H9 (cell line): ENCODE data around the gene KLK2. TPM values are rescaled to one million over a fixed set of nuclear protein-coding genes. Genes with fewer than 3 reads are reported as not detected.

Source experiments
- DNase-seq: peaks from one replicate; pipeline ENCODE4 v3.0.0-alpha.2; 2017
- H2AFZ ChIP-seq: one replicate; pipeline ENCODE4 v1.6.1; 2013; ENCODE audit warnings: mild to moderate bottlenecking, low read length, control low read depth, moderate library complexity
- H2AK5ac ChIP-seq: 2 replicates; pipeline ENCODE4 v1.6.1; 2013; ENCODE audit warnings: low read length, control low read depth, mixed read lengths; ENCODE audit not compliant: insufficient read length
- H2BK120ac ChIP-seq: one replicate; pipeline ENCODE4 v1.6.1; 2013; ENCODE audit warnings: low read depth, mild to moderate bottlenecking, low read length, control low read depth, inconsistent platforms; ENCODE audit not compliant: poor library complexity, severe bottlenecking
- H2BK12ac ChIP-seq: 2 replicates; pipeline ENCODE4 v1.6.1; 2013; ENCODE audit warnings: low read length, control low read depth, mixed read lengths, low read depth; ENCODE audit not compliant: insufficient read length
- H2BK15ac ChIP-seq: 2 replicates; pipeline ENCODE4 v1.6.1; 2013; ENCODE audit warnings: low read depth, low read length, control low read depth
- H2BK20ac ChIP-seq: one replicate; pipeline ENCODE4 v1.6.1; 2013; ENCODE audit warnings: low read depth, mild to moderate bottlenecking, low read length, control low read depth, inconsistent platforms; ENCODE audit not compliant: poor library complexity, severe bottlenecking
- H2BK5ac ChIP-seq: 2 replicates; pipeline ENCODE4 v1.6.1; 2013; ENCODE audit warnings: low read length, control low read depth, mixed read lengths; ENCODE audit not compliant: insufficient read length
- H3K14ac ChIP-seq: 2 replicates; pipeline ENCODE4 v1.6.1; 2013; ENCODE audit warnings: low read length, control low read depth; ENCODE audit not compliant: insufficient read depth
- H3K18ac ChIP-seq: 2 replicates; pipeline ENCODE4 v1.6.1; 2013; ENCODE audit warnings: low read depth, mild to moderate bottlenecking, mixed read lengths, low read length, control low read depth; ENCODE audit not compliant: insufficient read length
- H3K23ac ChIP-seq: 2 replicates; pipeline ENCODE4 v1.6.1; 2013; ENCODE audit warnings: low read length, control low read depth, mixed read lengths, low read depth; ENCODE audit not compliant: insufficient read length
- H3K23me2 ChIP-seq: 2 replicates; pipeline ENCODE4 v1.6.1; 2013; ENCODE audit warnings: low read depth, mild to moderate bottlenecking, mixed read lengths, low read length, control low read depth; ENCODE audit not compliant: insufficient read length, poor library complexity, severe bottlenecking
- H3K27ac ChIP-seq: 2 replicates; pipeline ENCODE4 v1.5.1; 2013; ENCODE audit warnings: low read length, control low read depth, mixed read lengths, low read depth; ENCODE audit not compliant: insufficient read length
- H3K27me3 ChIP-seq: 2 replicates; pipeline ENCODE4 v1.6.1; 2013; ENCODE audit warnings: low read length, control low read depth, inconsistent platforms; ENCODE audit not compliant: insufficient read depth
- H3K4ac ChIP-seq: 2 replicates; pipeline ENCODE4 v1.6.1; 2013; ENCODE audit warnings: low read depth, mild to moderate bottlenecking, control low read depth, inconsistent platforms, low read length, moderate library complexity
- H3K4me1 ChIP-seq: 2 replicates; pipeline ENCODE4 v1.6.1; 2013; ENCODE audit warnings: low read length, control low read depth, inconsistent platforms; ENCODE audit not compliant: insufficient read depth
- H3K4me2 ChIP-seq: 2 replicates; pipeline ENCODE4 v1.6.1; 2013; ENCODE audit warnings: low read length, control low read depth, mixed read lengths; ENCODE audit not compliant: insufficient read length, insufficient read depth
- H3K56ac ChIP-seq: 2 replicates; pipeline ENCODE4 v1.6.1; 2013; ENCODE audit warnings: low read depth, mild to moderate bottlenecking, mixed read lengths, low read length, control low read depth; ENCODE audit not compliant: insufficient read length
- H3K79me1 ChIP-seq: 2 replicates; pipeline ENCODE4 v1.6.1; 2013; ENCODE audit warnings: low read depth, mild to moderate bottlenecking, moderate library complexity, low read length, control low read depth, inconsistent platforms; ENCODE audit not compliant: insufficient read depth, poor library complexity, severe bottlenecking
- H3K79me2 ChIP-seq: 2 replicates; pipeline ENCODE4 v1.6.1; 2013; ENCODE audit warnings: low read length, control low read depth, inconsistent platforms; ENCODE audit not compliant: insufficient read depth
- H3K9ac ChIP-seq: 2 replicates; pipeline ENCODE4 v1.6.1; 2013; ENCODE audit warnings: low read length, control low read depth, mixed read lengths; ENCODE audit not compliant: insufficient read length; ENCODE audit errors: extremely low read depth
- H3K9me3 ChIP-seq: one replicate; pipeline ENCODE4 v1.6.1; 2013; ENCODE audit warnings: low read depth, low read length, inconsistent platforms; ENCODE audit not compliant: control insufficient read depth
- H3T11ph ChIP-seq: one replicate; pipeline ENCODE4 v1.6.1; 2013; ENCODE audit warnings: mild to moderate bottlenecking, low read length, control low read depth, inconsistent platforms
- H4K20me1 ChIP-seq: one replicate; pipeline ENCODE4 v1.6.1; 2013; ENCODE audit not compliant: control insufficient read depth, insufficient read length, insufficient read depth
- H4K5ac ChIP-seq: 2 replicates; pipeline ENCODE4 v1.6.1; 2013; ENCODE audit warnings: low read depth, mild to moderate bottlenecking, mixed read lengths, low read length, control low read depth; ENCODE audit not compliant: insufficient read length
- H4K8ac ChIP-seq: replicated peaks from 2 replicates; pipeline ENCODE4 v1.6.1; 2013; ENCODE audit warnings: low read length, control low read depth, mixed read lengths, low read depth; ENCODE audit not compliant: insufficient read length
- H4K91ac ChIP-seq: 2 replicates; pipeline ENCODE4 v1.6.1; 2013; ENCODE audit warnings: low read depth, mild to moderate bottlenecking, moderate library complexity, mixed read lengths, low read length, control low read depth; ENCODE audit not compliant: insufficient read length
- H3K27ac Mint-ChIP-seq, 3 experiments: 2 replicates in 2 of 3; 3 replicates in 1 of 3; pipeline ENCODE4 v1.8.0; 2020 to 2021; ENCODE audit warnings: mixed read lengths in 3 of 3, mild to moderate bottlenecking in 1 of 3, moderate library complexity in 1 of 3
- H3K27me3 Mint-ChIP-seq: 2 replicates; pipeline ENCODE4 v1.8.0; 2021; ENCODE audit warnings: low read depth, mild to moderate bottlenecking, moderate library complexity, mixed read lengths
- H3K36me3 Mint-ChIP-seq, 3 experiments: 2 replicates in 2 of 3; 3 replicates in 1 of 3; pipeline ENCODE4 v1.8.0; 2020 to 2021; ENCODE audit warnings: low read depth in 3 of 3, mixed read lengths in 3 of 3; ENCODE audit not compliant: insufficient read depth in 1 of 3
- H3K4me1 Mint-ChIP-seq, 2 experiments: 2 replicates each; pipeline ENCODE4 v1.8.0; 2020; ENCODE audit warnings: mixed read lengths in 2 of 2
- H3K4me3 Mint-ChIP-seq, 2 experiments: 2 replicates in 1 of 2; 3 replicates in 1 of 2; pipeline ENCODE4 v1.8.0; 2020 to 2021; ENCODE audit warnings: mild to moderate bottlenecking in 2 of 2, mixed read lengths in 2 of 2, moderate library complexity in 1 of 2
- H3K9me3 Mint-ChIP-seq, 2 experiments: 2 replicates in 1 of 2; 3 replicates in 1 of 2; pipeline ENCODE4 v1.8.0; 2020; ENCODE audit warnings: mild to moderate bottlenecking in 2 of 2, mixed read lengths in 2 of 2, moderate library complexity in 1 of 2
- CTCF ChIP-seq: fragments of 200-600 bp; sonication (generic); conservative IDR thresholded peaks from 3 replicates; pipeline ENCODE4 v1.8.0; 2021; ENCODE audit warnings: antibody characterized with exemption, mild to moderate bottlenecking
- WGBS: extraction: QIAGEN DNeasy Blood & Tissue Kit; methylation state at CpG from one replicate; pipeline ENCODE4 v1.1.7; 2013; ENCODE audit warnings: missing lambda C conversion rate, low lambda C conversion rate, mixed read lengths; ENCODE audit not compliant: insufficient read length; ENCODE audit errors: extremely low coverage; 5-methylcytosine and 5-hydroxymethylcytosine counted together
- total RNA-seq: library from RNA; stranded (reverse); gene quantifications from 2 replicates; pipeline ENCODE4 v1.2.1, GENCODE V29; 2021

Gene KLK2
- total RNA-seq, 1 experiment from 2014 or later, result not detected

- no peaks in the 10 kb centered on the region for H3K79me2 ChIP-seq
- H3K9ac ChIP-seq, result no peak overlapping the region
- no peaks in the 10 kb centered on the region for H3K4me1 Mint-ChIP-seq
- H2BK15ac ChIP-seq, result no peak overlapping the region
- no peak for TF ChIP-seq CTCF
- no peaks in the 10 kb centered on the region for H3K9me3 ChIP-seq
- H2AK5ac ChIP-seq, result no peak overlapping the region
- H4K91ac ChIP-seq, result no peak overlapping the region
- H4K5ac ChIP-seq, result no peak overlapping the region
- H3K23ac ChIP-seq, result no peak overlapping the region
- H4K8ac ChIP-seq, result no peak overlapping the region
- H3K36me3 Mint-ChIP-seq, result no peaks in the 10 kb centered on the region
- no peaks in the 10 kb centered on the region for H3K4me1 ChIP-seq
- H3K79me1 ChIP-seq, result no peaks in the 10 kb centered on the region
- H2AFZ ChIP-seq, result no peak overlapping the region
- H3K4ac ChIP-seq, result no peak overlapping the region
- H4K20me1 ChIP-seq, result no peaks in the 10 kb centered on the region
- H3T11ph ChIP-seq, result no peak overlapping the region
- H3K27me3 ChIP-seq, result no peaks in the 10 kb centered on the region
- H3K27me3 Mint-ChIP-seq, result peaks cover 75% of the 10 kb centered on the region
- no peak overlapping the region for H3K14ac ChIP-seq
- H3K56ac ChIP-seq, result no peak overlapping the region
- H3K18ac ChIP-seq, result no peak overlapping the region
- no peaks in the 10 kb centered on the region for H3K23me2 ChIP-seq
- H2BK20ac ChIP-seq, result no peak overlapping the region
- H3K9me3 Mint-ChIP-seq, result no peaks in the 10 kb centered on the region
- H3K4me3 Mint-ChIP-seq, result no peak overlapping the region
- no peak overlapping the region for H3K27ac Mint-ChIP-seq
- H2BK5ac ChIP-seq, result no peak overlapping the region
- no peak overlapping the region for H2BK120ac ChIP-seq
- WGBS, result no CpG with 5 or more reads among the region's 4 CpGs
- no peak overlapping the region for H3K4me2 ChIP-seq
- H2BK12ac ChIP-seq, result no peak overlapping the region
- no peak overlapping the region for H3K27ac ChIP-seq
- DNase-seq, result no peak
These were observed 21.6 kb upstream of the KLK2 start for GRCh38 chr19:50851620-50852019.
